Activated CD8-positive, alpha-beta T cell treated with anti-CD3 and anti-CD28 coated beads, Interleukin-2, amount 10 ng/mL, durations not matched to agents 7 days and 5 days (primary cell): ENCODE results near the gene TSC22D2. TPM values are rescaled to one million over a fixed set of nuclear protein-coding genes. Genes with fewer than 3 reads are reported as not detected.

ENCODE experiments used
- ATAC-seq: fragments of 150-1000 bp; cut with Tn5 transposase; one replicate; pipeline ENCODE4 v1.10.0; 2021; ENCODE audit warnings: moderate library complexity
- CTCF ChIA-PET: fragments of 350-600 bp; sonication (Branson Sonifier 250); formaldehyde crosslinking; loops from one replicate; lab custom pipeline; 2021; ENCODE audit warnings: antibody characterized with exemption; lab: Charles Lee
- POLR2A ChIA-PET: fragments of 350-600 bp; sonication (Branson Sonifier 250); formaldehyde crosslinking; loops from one replicate; lab custom pipeline; 2021; ENCODE audit warnings: antibody characterized with exemption; lab: Charles Lee
- DNase-seq: peaks from one replicate; pipeline ENCODE4 v3.0.0-alpha.2; 2020
- H3K27ac Mint-ChIP-seq: one replicate; pipeline ENCODE4 v1.8.0; 2021; ENCODE audit warnings: mild to moderate bottlenecking, mixed read lengths
- H3K27me3 Mint-ChIP-seq: one replicate; pipeline ENCODE4 v1.8.0; 2021; ENCODE audit warnings: low read depth, mixed read lengths
- H3K36me3 Mint-ChIP-seq: one replicate; pipeline ENCODE4 v1.8.0; 2021; ENCODE audit warnings: low read depth, mixed read lengths
- H3K4me1 Mint-ChIP-seq: one replicate; pipeline ENCODE4 v1.8.0; 2021; ENCODE audit warnings: low read depth, mixed read lengths
- H3K4me3 Mint-ChIP-seq: one replicate; pipeline ENCODE4 v1.8.0; 2021; ENCODE audit warnings: mild to moderate bottlenecking, mixed read lengths
- H3K9me3 Mint-ChIP-seq: one replicate; pipeline ENCODE4 v1.8.0; 2022; ENCODE audit warnings: mixed read lengths; ENCODE audit not compliant: insufficient read depth
- total RNA-seq, 2 experiments: library from RNA; stranded (reverse); gene quantifications; one replicate each; pipeline ENCODE4 v1.2.3, GENCODE V29; 2021

TSC22D2 gene
- total RNA-seq, 2 experiments from 2014 or later = 8.6 to 8.9 TPM

DNA sequence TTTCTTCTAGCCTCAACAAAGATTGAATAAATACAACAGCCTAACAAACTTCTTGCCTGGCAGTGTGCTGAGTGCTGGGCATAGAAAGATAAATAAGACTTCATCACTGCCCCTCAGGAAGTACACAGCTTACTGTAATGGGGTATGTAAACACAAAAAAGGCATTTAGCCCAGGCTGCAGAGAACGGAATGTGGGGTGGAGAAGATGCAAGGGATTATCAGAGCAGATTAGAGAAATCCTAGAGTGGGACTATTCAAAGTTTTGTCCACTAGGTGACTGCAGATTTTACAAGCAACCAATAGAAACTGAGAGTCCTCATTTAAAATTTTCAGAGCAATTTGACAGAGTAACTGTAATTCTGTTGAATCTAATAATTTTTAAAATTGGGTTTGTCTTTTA, 35.4 kb upstream of the TSC22D2 start:
- H3K27ac Mint-ChIP-seq = no peak overlapping the region
- DNase-seq (no peak), ATAC-seq (peak; percentile 39)
- no peak overlapping the region for H3K4me3 Mint-ChIP-seq
- POLR2A ChIA-PET = no interaction called here
- peaks cover 6% of the 10 kb centered on the region for H3K4me1 Mint-ChIP-seq
- no peaks in the 10 kb centered on the region for H3K9me3 Mint-ChIP-seq
- CTCF ChIA-PET = no interaction called here
- no peaks in the 10 kb centered on the region for H3K36me3 Mint-ChIP-seq
- H3K27me3 Mint-ChIP-seq = peaks cover 3% of the 10 kb centered on the region

DNA sequence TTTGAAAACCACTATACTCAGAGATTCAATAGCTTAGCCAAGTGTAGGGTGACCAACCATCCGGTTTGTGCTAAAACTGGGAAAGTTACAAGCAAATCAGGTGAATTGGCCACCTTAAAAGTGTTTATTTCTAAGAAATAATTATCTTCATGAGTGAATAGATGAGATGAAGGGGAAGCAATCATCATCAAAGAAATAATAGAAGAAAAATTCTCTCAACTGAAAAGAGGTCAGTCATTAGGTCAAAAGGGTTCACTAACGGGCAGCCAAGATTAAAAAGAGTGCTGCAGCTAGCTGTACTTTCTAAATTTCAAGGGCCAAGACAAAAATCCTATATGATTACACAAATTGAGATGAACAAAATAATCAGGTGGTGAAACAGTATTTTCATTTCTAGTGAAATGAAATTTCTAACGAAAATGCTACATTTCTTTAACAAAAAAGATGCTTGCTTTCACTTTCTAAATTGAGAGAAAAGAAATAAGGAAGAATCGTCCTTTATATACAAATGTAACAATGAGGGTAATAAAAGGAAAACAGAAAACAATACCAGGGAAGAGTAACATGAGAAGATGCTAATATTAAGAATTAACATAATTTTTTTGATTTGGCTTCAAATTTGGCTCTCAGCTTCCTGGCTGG, 34.7 kb upstream of the TSC22D2 start:
- peak overlapping the region; percentile 32 for H3K4me3 Mint-ChIP-seq
- peaks cover 6% of the 10 kb centered on the region for H3K4me1 Mint-ChIP-seq
- ChIA-PET POLR2A (no interaction called here), CTCF (interaction anchor here (1.1 to 1.6 kb wide), 2 partner anchors 12 to 39 kb away, joined by 4 to 5 read pairs; no protein-coding TSS in a partner anchor)
- DNase-seq = no peak
- H3K36me3 Mint-ChIP-seq = no peaks in the 10 kb centered on the region
- H3K27ac Mint-ChIP-seq = peak overlapping the region; percentile 32
- H3K9me3 Mint-ChIP-seq = no peaks in the 10 kb centered on the region
- peaks cover 3% of the 10 kb centered on the region for H3K27me3 Mint-ChIP-seq
- no peak for ATAC-seq

DNA sequence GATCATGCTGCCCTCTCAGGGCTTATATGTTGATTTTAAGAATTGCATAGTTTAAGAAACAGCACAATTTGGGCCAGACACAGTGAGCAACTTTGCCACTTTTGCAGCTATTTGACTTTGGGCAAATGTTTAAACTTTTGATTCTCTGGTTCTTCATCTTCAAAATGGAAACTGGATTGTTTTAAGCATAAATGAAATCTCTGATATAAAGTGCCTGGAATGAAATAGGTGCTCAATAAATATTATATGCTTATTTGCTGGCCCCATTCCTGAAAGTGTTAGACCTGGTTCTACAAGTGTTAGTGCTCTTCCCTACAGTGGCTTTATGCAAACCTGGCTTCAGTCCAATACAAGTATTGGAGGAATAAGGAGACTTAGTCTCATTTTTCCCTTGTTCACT, 33.1 kb upstream of the TSC22D2 start:
- DNase-seq = no peak
- no peak overlapping the region for H3K4me3 Mint-ChIP-seq
- H3K27me3 Mint-ChIP-seq = peaks cover 3% of the 10 kb centered on the region
- ATAC-seq = no peak
- H3K4me1 Mint-ChIP-seq = peaks cover 6% of the 10 kb centered on the region
- H3K36me3 Mint-ChIP-seq = no peaks in the 10 kb centered on the region
- H3K27ac Mint-ChIP-seq = no peak overlapping the region
- no peaks in the 10 kb centered on the region for H3K9me3 Mint-ChIP-seq
- POLR2A ChIA-PET = no interaction called here
- CTCF ChIA-PET = interaction anchor here (1.0 to 2.2 kb wide), 3 partner anchors 10 to 33 kb away, joined by 3 to 7 read pairs (median 5); partner anchors contain the start of gene TSC22D2

DNA sequence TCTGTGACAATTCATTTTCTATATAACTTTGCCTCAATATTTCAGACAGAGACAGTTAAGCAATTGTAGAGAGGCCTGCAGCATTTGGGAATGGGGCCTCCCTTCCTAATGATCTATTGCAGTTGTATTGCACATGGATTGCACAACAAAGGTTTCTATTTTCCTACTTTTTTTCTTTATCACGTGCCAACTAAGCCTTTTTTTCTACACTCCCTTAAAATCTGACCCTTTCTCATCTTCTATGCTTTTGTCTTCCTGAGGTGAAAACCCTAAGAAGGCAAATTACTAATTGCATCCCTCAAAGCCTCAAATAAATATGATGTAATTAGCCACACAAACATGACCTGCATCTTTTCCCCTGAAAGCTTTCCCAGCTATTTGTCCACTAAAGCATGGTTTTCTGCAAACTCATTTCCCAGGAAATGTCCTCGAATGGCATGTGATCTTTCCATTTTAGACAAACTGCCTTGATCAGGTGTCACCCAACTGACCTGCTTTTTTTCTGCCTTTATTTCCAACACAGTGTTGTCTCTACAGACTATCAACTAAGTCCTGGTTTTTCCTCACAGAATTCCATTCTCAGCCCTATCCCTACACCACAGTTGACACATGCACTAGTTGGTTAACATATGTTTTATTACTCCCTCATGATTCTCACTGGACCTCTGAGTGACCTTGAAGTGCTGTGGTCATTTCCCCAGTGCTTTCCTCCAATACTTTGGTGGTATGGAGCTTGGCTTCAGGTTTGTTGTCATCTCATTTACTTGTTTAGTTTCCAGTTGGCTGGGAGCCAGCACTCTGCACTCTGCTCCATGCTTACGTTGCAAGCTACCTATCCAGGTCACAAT, 31.9 kb upstream of the TSC22D2 start:
- ATAC-seq (no peak), DNase-seq (no peak)
- Mint-ChIP-seq H3K9me3 (no peaks in the 10 kb centered on the region), H3K27ac (no peak overlapping the region), H3K27me3 (peaks cover 3% of the 10 kb centered on the region), H3K4me1 (peaks cover 6% of the 10 kb centered on the region), H3K36me3 (no peaks in the 10 kb centered on the region), H3K4me3 (no peak overlapping the region)
- CTCF ChIA-PET = interaction anchor here (1.0 to 2.2 kb wide), 2 partner anchors 9 to 32 kb away, joined by 3 to 7 read pairs; partner anchors contain the start of gene TSC22D2
- POLR2A ChIA-PET = interaction anchor here (0.5 to 0.7 kb wide), 2 partner anchors 208 to 305 kb away, joined by 3 read pairs; no protein-coding TSS in a partner anchor

DNA sequence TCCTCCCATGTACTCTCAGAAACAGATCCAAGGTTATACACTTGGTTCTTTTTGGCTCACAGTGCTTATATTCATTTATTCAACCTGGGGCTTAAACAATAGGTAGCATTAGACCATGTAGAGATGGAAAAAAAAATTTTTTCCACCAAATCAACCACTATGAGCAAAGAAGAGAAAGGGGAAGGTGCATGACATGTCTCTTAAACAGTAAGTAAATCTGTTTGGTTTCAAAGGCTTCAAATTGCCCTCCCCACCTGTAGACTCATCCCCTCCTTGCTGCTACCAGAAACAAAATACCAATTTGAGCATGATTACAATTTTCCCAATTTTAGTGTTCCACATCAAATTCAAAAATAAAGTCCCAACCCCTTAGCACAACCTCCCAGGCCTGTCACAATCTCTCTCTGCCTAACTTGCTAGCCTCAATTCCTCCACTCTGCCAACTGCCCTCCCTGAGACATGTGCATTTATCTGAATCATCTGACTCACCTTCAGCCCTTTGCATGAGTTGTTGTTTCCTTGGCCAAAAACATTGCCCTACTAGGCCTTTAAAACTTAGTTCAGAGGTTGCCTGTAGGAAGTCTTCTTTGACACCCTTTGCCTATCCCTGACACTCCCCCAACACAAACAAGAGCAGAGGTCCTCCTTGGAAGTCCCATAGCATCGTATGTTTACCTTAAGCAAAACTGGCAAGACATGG, 30.3 kb upstream of the TSC22D2 start:
- ATAC-seq (no peak), DNase-seq (no peak)
- Mint-ChIP-seq H3K4me3 (no peak overlapping the region), H3K27me3 (peaks cover under 1% of the 10 kb centered on the region), H3K4me1 (peaks cover 15% of the 10 kb centered on the region), H3K27ac (no peak overlapping the region), H3K9me3 (no peaks in the 10 kb centered on the region), H3K36me3 (no peaks in the 10 kb centered on the region)
- ChIA-PET CTCF (no interaction called here), POLR2A (no interaction called here)

DNA sequence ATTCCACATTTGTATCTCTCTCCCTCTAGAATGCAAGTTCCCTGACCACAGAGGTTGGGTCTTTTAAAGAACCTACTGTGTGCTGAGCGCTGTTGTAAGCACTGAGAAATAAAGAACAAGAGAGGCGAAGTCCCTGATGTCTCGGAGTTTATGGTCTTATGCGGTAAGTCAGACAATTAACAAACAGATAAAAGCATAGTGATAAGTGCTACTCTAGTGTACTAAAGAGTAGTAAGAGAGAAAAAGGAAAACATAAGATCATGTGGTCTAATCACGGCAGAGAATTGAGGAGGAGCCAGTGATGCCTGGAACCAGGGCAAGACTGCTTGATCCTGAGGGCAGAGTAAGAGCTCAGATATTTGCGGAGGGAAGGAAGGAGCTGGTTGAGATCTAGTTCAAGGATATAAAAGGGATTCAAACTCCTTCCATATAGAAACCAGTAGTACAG, 29.8 kb upstream of the TSC22D2 start:
- H3K27me3 Mint-ChIP-seq = no peaks in the 10 kb centered on the region
- H3K4me1 Mint-ChIP-seq = peaks cover 15% of the 10 kb centered on the region
- ChIA-PET CTCF (no interaction called here), POLR2A (no interaction called here)
- H3K27ac Mint-ChIP-seq = no peak overlapping the region
- DNase-seq (no peak), ATAC-seq (no peak)
- no peak overlapping the region for H3K4me3 Mint-ChIP-seq
- H3K36me3 Mint-ChIP-seq = no peaks in the 10 kb centered on the region
- H3K9me3 Mint-ChIP-seq = no peaks in the 10 kb centered on the region

DNA sequence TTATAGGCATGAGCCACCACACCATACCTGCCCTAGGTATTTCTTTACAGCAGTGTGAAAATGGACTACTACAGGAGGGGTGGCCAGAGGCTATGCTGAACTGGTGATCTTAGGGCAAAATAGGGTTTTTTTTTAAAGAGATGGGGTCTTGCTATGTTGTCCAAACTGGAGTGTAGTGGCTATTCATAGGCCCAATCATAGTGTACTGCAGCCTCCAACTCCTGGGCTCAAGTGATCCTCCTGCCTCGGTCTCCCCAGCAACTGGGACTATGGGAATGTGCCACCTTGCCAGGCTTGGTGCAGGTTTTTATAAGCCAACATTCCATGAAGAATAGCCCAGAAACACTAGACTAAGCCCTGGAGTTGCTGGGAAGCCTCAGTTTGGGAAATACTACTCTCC, 28.6 kb upstream of the TSC22D2 start:
- POLR2A ChIA-PET = no interaction called here
- Mint-ChIP-seq H3K4me1 (peaks cover 12% of the 10 kb centered on the region), H3K9me3 (no peaks in the 10 kb centered on the region), H3K36me3 (no peaks in the 10 kb centered on the region), H3K4me3 (no peak overlapping the region), H3K27me3 (no peaks in the 10 kb centered on the region), H3K27ac (no peak overlapping the region)
- ATAC-seq = no peak
- CTCF ChIA-PET = no interaction called here
- DNase-seq = no peak

DNA sequence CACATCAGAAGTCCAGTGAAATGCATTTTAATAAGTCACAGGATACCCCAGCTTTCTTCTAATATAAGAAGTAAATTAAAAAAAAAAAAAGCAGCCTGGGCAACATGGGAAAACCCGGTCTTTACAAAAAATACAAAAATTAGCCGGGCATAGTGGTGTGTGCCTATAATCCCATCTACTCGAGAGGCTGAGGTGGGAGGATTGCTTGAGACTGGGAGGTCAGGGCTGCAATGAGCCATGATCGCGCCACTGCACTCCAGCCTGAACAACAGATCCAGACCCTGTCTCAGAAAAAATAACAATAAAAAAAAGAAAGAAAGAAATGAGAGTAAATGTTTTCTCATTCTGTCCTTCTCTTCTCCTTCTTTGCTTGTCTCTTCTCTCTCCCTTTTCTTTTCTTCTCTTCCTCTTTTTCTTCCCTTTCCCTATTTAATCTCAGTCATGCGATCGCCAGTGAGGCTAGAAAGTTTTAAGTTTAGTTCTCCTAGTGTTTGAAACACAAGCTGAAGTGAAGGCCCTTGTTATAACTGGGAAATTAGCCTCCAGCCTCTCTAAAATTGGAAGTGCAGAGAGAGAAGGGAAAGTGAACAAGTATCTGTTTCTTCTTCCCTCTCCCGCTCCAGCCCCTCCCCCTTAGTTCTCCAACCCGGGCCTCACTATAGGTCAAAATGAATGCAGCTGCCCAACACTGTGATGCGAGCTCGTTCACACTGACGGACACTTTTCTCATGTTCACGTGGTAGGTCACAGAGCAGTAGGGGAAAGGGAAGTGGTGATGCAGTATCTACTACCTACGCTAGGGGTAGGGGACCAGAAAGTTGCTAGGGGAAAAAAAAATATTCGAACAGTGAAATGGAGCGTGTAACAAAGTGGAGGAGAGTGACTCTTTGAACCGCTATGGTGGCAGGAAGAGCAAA, 23.5 kb upstream of the TSC22D2 start:
- ChIA-PET POLR2A (interaction anchor here (0.8 to 1.6 kb wide), 2 partner anchors 24 to 701 kb away, joined by 4 to 29 read pairs; partner anchors contain the start of genes MED12L and TSC22D2), CTCF (interaction anchor here (0.8 to 2.1 kb wide), 14 partner anchors 8 to 119 kb away, joined by 3 to 21 read pairs (median 5); partner anchors contain the start of gene TSC22D2)
- Mint-ChIP-seq H3K4me1 (peaks cover 30% of the 10 kb centered on the region), H3K9me3 (no peaks in the 10 kb centered on the region), H3K27ac (peak overlapping the region; percentile 75), H3K36me3 (no peaks in the 10 kb centered on the region), H3K4me3 (peak overlapping the region; percentile 17), H3K27me3 (peaks cover 2% of the 10 kb centered on the region)
- ATAC-seq (peak; percentile 96), DNase-seq (peak; percentile 66)

DNA sequence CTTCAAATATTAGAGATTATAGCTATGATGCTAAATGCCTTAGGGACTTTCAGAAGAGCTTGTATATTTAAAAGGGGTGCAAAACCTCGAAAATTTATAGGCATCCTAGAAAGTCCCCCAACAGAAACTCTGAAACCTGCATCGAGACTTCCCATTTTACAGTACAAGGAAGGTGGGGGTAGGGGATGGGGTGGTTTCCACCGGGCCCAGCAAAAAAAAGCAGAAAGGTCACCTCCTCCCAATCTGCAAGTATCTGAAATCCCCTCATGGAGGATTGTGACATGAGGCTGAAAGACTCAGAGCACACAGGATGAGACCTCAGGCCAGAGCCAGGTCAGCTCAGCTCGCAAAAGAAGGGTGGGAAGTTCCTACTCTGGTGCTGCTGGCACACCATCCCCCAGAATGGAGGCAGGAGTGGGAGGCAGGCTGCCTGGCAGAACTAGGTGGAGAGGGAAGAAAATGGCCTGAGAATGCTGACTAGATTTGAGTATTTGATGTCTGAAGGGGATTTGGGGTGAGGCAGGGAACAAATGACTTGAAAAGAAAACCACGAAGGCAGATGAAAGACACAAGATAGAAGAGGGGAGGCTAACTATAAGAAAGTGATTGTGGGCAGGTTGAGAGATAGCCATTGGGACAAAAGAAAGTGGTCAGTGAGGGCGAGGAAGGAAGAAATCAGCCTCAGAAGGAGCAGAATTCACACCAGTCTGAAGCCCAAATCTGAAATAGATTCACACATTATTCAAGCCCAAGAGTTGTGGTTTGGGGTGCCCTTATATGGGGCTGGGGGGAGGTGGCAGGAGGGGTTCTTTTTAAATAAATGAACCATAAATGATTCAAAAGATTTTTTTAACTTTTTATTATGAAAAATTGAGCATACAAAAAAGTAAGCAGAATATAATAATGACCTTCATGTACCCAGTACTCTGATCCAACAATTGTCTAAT, 22.5 kb upstream of the TSC22D2 start:
- Mint-ChIP-seq H3K9me3 (no peaks in the 10 kb centered on the region), H3K4me3 (no peak overlapping the region), H3K27ac (peak overlapping the region; percentile 75), H3K4me1 (peaks cover 30% of the 10 kb centered on the region), H3K27me3 (peaks cover 4% of the 10 kb centered on the region), H3K36me3 (no peaks in the 10 kb centered on the region)
- ATAC-seq (peak; percentile 14), DNase-seq (no peak)
- CTCF ChIA-PET = interaction anchor here (0.8 to 2.1 kb wide), 14 partner anchors 8 to 118 kb away, joined by 3 to 21 read pairs (median 5); partner anchors contain the start of gene TSC22D2
- POLR2A ChIA-PET = interaction anchor here (0.8 to 1.6 kb wide), 2 partner anchors 23 to 700 kb away, joined by 4 to 29 read pairs; partner anchors contain the start of genes MED12L and TSC22D2
